ENCODE results near the gene PDLIM7.

The PDLIM7 gene

DNA sequence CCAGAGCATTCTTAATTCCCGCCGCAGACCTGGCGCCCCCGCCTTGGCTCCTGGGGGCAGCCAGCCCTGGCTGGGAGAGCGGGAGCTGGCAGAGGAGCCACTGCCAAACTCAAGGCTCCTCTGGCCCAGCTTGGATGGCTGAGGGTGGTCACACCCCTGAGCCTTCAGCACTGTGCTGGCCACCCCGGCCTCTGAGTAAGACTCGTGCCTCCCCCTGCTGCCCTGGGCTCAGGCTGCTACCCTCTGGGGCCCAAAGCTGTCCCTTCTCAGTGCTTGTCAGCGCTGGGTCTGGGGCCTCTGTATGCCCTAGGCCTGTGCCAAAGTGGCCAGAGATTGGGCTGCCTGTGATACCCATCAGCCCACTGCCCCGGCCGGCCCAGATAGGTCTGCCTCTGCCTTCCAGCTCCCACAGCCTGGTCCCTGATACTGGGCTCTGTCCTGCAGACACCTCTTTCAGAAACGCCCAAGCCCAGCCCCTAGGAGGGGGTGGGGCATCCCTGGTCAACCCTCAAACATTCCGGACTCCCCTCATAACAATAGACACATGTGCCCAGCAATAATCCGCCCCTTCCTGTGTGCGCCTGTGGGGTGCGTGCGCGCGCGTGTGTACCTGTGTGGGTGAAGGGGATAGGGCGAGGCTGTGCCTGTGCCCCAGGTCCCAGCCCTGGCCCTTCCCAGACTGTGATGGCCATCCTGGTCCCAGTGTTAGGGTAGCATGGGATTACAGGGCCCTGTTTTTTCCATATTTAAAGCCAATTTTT lies 55.2 kb downstream of the PDLIM7 start:
- no peaks in the 10 kb centered on the region for H3K9me2 ChIP-seq (replicated peaks; ENCODE audit: insufficient read depth, low read length)
- no peaks in the 10 kb centered on the region for H3K9me3 ChIP-seq (replicated peaks; ENCODE audit: insufficient read depth, low read length)
- no peak for TF ChIP-seq EZH2 (optimal IDR thresholded peaks at IDR 0.05; ENCODE audit: low read depth, low read length)
- TF ChIP-seq EZH2phosphoT487 (IDR thresholded peaks at IDR 0.05; ENCODE audit: low read length), result no peak
- no peak for TF ChIP-seq CTCF (IDR thresholded peaks at IDR 0.05; ENCODE audit: low read length)
- H3K4me2 ChIP-seq (ENCODE audit: low read depth, low read length), result no peak overlapping the region
- H3K79me2 ChIP-seq (ENCODE audit: low read length), result 0 out of 2 replicates have a peak, but pooled peaks cover 4% of the 10 kb centered on the region
- H3K27ac ChIP-seq (ENCODE audit: low read length), result no peak overlapping the region
- H2AFZ ChIP-seq (ENCODE audit: low read length), result no peak overlapping the region
- no peak overlapping the region for H3K9ac ChIP-seq (ENCODE audit: low read length)
- H3F3A ChIP-seq (ENCODE audit: insufficient read depth, low read length), result peaks cover 36% of the 10 kb centered on the region
- no peaks in the 10 kb centered on the region for H3K27me3 ChIP-seq (replicated peaks; ENCODE audit: insufficient read depth, low read length)
- H3K4me3 ChIP-seq (ENCODE audit: low read length), result no peak overlapping the region
- peaks cover 4% of the 10 kb centered on the region; the same call in 1 of the 2 replicates for H3K36me3 ChIP-seq (replicated peaks; ENCODE audit: insufficient read depth, low read length)
- H4K20me1 ChIP-seq (ENCODE audit: insufficient read depth, low read length), result no peaks in the 10 kb centered on the region
- DNase-seq, result no peak
- peaks cover 36% of the 10 kb centered on the region for H3K4me1 ChIP-seq (ENCODE audit: low read length)

GRCh38 chr5:177440990-177441780 lies 56.2 kb downstream of the PDLIM7 start:
- H3F3A ChIP-seq (ENCODE audit: insufficient read depth, low read length), result peaks cover 33% of the 10 kb centered on the region
- H3K79me2 ChIP-seq (ENCODE audit: low read length), result peaks cover 9% of the 10 kb centered on the region; the same call in 1 of the 2 replicates
- H3K27ac ChIP-seq (ENCODE audit: low read length), result no peak overlapping the region
- H4K20me1 ChIP-seq (ENCODE audit: insufficient read depth, low read length), result no peaks in the 10 kb centered on the region
- TF ChIP-seq EZH2 (optimal IDR thresholded peaks at IDR 0.05; ENCODE audit: low read depth, low read length) (no peak), CTCF (IDR thresholded peaks at IDR 0.05; ENCODE audit: low read length) (no peak), EZH2phosphoT487 (IDR thresholded peaks at IDR 0.05; ENCODE audit: low read length) (no peak)
- peaks cover 4% of the 10 kb centered on the region; the same call in 1 of the 2 replicates for H3K36me3 ChIP-seq (replicated peaks; ENCODE audit: insufficient read depth, low read length)
- H3K9ac ChIP-seq (ENCODE audit: low read length), result no peak overlapping the region
- H3K4me1 ChIP-seq (ENCODE audit: low read length), result peaks cover 36% of the 10 kb centered on the region
- DNase-seq, result no peak
- H3K4me3 ChIP-seq (ENCODE audit: low read length), result no peak overlapping the region
- no peak overlapping the region for H2AFZ ChIP-seq (ENCODE audit: low read length)
- no peaks in the 10 kb centered on the region for H3K9me3 ChIP-seq (replicated peaks; ENCODE audit: insufficient read depth, low read length)
- H3K4me2 ChIP-seq (ENCODE audit: low read depth, low read length), result no peak overlapping the region
- no peaks in the 10 kb centered on the region for H3K27me3 ChIP-seq (replicated peaks; ENCODE audit: insufficient read depth, low read length)
- H3K9me2 ChIP-seq (replicated peaks; ENCODE audit: insufficient read depth, low read length), result no peaks in the 10 kb centered on the region

GRCh38 chr5:177440211-177440989 lies 57.0 kb downstream of the PDLIM7 start:
- no peak overlapping the region for H3K4me3 ChIP-seq (ENCODE audit: low read length)
- peaks cover 14% of the 10 kb centered on the region for H3K79me2 ChIP-seq (ENCODE audit: low read length)
- TF ChIP-seq EZH2 (optimal IDR thresholded peaks at IDR 0.05; ENCODE audit: low read depth, low read length), result no peak
- no peak for TF ChIP-seq EZH2phosphoT487 (IDR thresholded peaks at IDR 0.05; ENCODE audit: low read length)
- TF ChIP-seq CTCF (IDR thresholded peaks at IDR 0.05; ENCODE audit: low read length), result no peak
- no peaks in the 10 kb centered on the region for H3K9me3 ChIP-seq (replicated peaks; ENCODE audit: insufficient read depth, low read length)
- H3K4me1 ChIP-seq (ENCODE audit: low read length), result peaks cover 31% of the 10 kb centered on the region
- no peaks in the 10 kb centered on the region for H3K27me3 ChIP-seq (replicated peaks; ENCODE audit: insufficient read depth, low read length)
- peaks cover 25% of the 10 kb centered on the region for H3F3A ChIP-seq (ENCODE audit: insufficient read depth, low read length)
- H4K20me1 ChIP-seq (ENCODE audit: insufficient read depth, low read length), result no peaks in the 10 kb centered on the region
- no peak for DNase-seq
- H2AFZ ChIP-seq (ENCODE audit: low read length), result no peak overlapping the region
- no peak overlapping the region for H3K27ac ChIP-seq (ENCODE audit: low read length)
- no peaks in the 10 kb centered on the region for H3K9me2 ChIP-seq (replicated peaks; ENCODE audit: insufficient read depth, low read length)
- no peak overlapping the region for H3K9ac ChIP-seq (ENCODE audit: low read length)
- H3K36me3 ChIP-seq (replicated peaks; ENCODE audit: insufficient read depth, low read length), result peaks cover 4% of the 10 kb centered on the region
- H3K4me2 ChIP-seq (ENCODE audit: low read depth, low read length), result no peak overlapping the region

Measured in MM.1S (cell line).